Measurements from ENCODE around the gene TEAD4. TPM values are rescaled to one million over a fixed set of nuclear protein-coding genes. Genes with fewer than 3 reads are reported as not detected.

The TEAD4 gene
- total and polyA plus RNA-seq, 2 experiments from 2014 or later: 68.1 to 145 TPM

DNA sequence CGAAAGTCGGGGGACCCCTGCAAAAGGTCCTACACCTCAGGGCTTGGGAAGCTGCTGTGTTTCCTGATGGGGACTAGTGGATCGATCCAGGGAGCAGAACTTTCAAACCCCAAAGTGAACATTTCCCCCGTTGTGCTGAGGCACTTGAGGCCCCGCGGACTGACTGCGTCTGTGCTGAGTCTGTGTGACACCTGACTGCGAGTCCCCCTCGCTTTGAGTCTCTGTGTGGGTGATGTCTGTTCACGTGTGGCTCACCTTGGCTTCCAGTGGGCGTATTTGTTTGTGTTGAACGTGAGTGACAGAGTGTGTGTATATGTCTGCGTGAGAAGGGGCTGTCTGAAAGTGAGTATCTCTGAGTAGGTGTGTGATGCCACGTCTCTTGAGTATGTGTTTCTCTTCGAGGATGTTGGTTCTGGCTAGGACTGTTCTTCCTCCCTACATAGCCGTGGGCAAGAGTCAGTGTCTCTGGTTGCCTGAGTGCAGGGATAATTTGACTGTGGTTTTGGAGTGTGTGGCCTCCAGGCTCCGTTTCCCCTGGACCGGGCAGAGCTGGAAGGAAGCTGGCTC is 1.3 kb downstream of the TEAD4 start:
- Mint-ChIP-seq H3K4me3 (peak overlapping the region; percentile 86), H3K4me1 (peaks cover 53% of the 10 kb centered on the region), H3K27ac (no peak overlapping the region), H3K9me3 (no peaks in the 10 kb centered on the region; the same call in 2 of the 3 replicates), H3K36me3 (ENCODE audit: low read depth) (peaks cover 28% of the 10 kb centered on the region), H3K27me3 (ENCODE audit: insufficient read depth, low read depth, poor library complexity) (peaks cover 27% of the 10 kb centered on the region)
- Histone ChIP-seq H4K20me1 (replicated peaks; ENCODE audit: insufficient read depth) (peaks cover 17% of the 10 kb centered on the region), H3K4me2 (peak overlapping the region; percentile 100), H3F3A (replicated peaks; ENCODE audit: low read depth) (peaks cover 35% of the 10 kb centered on the region), H3K27me3 (ENCODE audit: insufficient read depth) (0 out of 2 replicates have a peak, but pooled peaks cover 3% of the 10 kb centered on the region), H3K9me2 (ENCODE audit: insufficient read depth) (no peaks in the 10 kb centered on the region), H3K27ac (ENCODE audit: low read depth) (no peak overlapping the region), H3K4me1 (ENCODE audit: insufficient read depth) (peaks cover 56% of the 10 kb centered on the region), H3K36me3 (ENCODE audit: insufficient read depth) (peaks cover 5% of the 10 kb centered on the region; the same call in 1 of the 2 replicates), H3K79me2 (replicated peaks; ENCODE audit: insufficient read depth) (peaks cover 67% of the 10 kb centered on the region), H2AFZ (no peak overlapping the region), H3K4me3 (peak overlapping the region; percentile 95)
- no peak for DNase-seq (ENCODE audit: low spot score)
- TF ChIP-seq EZH2phosphoT487 (IDR thresholded peaks at IDR 0.05; ENCODE audit: unreplicated experiment): no peak
- TF ChIP-seq, protein P1, sequence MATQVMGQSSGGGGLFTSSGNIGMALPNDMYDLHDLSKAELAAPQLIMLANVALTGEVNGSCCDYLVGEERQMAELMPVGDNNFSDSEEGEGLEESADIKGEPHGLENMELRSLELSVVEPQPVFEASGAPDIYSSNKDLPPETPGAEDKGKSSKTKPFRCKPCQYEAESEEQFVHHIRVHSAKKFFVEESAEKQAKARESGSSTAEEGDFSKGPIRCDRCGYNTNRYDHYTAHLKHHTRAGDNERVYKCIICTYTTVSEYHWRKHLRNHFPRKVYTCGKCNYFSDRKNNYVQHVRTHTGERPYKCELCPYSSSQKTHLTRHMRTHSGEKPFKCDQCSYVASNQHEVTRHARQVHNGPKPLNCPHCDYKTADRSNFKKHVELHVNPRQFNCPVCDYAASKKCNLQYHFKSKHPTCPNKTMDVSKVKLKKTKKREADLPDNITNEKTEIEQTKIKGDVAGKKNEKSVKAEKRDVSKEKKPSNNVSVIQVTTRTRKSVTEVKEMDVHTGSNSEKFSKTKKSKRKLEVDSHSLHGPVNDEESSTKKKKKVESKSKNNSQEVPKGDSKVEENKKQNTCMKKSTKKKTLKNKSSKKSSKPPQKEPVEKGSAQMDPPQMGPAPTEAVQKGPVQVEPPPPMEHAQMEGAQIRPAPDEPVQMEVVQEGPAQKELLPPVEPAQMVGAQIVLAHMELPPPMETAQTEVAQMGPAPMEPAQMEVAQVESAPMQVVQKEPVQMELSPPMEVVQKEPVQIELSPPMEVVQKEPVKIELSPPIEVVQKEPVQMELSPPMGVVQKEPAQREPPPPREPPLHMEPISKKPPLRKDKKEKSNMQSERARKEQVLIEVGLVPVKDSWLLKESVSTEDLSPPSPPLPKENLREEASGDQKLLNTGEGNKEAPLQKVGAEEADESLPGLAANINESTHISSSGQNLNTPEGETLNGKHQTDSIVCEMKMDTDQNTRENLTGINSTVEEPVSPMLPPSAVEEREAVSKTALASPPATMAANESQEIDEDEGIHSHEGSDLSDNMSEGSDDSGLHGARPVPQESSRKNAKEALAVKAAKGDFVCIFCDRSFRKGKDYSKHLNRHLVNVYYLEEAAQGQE (IDR thresholded peaks at IDR 0.05; ENCODE audit: unreplicated experiment): no peak
- no peak for TF ChIP-seq ZNF114 (CRISPR knock-in tag; IDR thresholded peaks at IDR 0.05)
- TF ChIP-seq EZH2 (IDR thresholded peaks at IDR 0.05; ENCODE audit: low read depth, unreplicated experiment): no peak
- TF ChIP-seq CREB1 (CRISPR knock-in tag; IDR thresholded peaks at IDR 0.05; ENCODE audit: low read depth): no peak
- TF ChIP-seq NANOG (IDR thresholded peaks at IDR 0.05; ENCODE audit: borderline replicate concordance): no peak
- TF ChIP-seq POLR2AphosphoS5 (IDR thresholded peaks at IDR 0.05; ENCODE audit: low read depth): no peak
- 0 out of 3 replicates have a peak, but pooled peaks have one; percentile 0 for ATAC-seq

DNA sequence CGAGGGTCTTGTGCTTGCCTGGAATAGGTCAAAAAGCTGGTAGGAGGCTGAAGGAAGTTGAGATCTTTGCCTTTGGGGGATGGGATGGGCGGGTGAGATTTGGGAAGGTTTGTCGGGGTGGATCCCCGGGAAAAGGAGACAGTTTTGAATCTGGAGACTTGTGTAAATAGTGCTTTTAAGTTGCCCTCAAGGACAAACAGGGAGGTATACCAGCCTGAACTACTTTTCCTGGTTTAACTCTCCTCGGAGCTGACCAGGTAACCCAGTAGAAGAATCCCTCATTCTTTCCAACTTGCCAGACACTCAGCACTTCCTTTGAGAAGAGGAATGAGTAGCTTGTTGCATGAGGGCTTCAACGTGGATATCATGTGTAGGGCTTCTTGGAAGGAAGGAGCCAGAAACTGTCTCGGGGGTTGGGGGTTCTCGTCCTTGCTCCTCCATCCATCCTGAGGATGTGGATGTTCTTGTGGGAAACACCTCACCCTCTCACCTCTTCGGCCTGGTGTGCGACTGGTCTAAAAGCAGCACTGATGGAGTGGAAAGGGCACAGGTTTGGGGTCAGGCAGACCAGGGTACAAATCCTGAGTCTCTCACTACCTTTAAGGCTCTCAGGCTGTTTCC is 1.9 kb downstream of the TEAD4 start:
- ATAC-seq (no peak), DNase-seq (ENCODE audit: low spot score) (peak; percentile 43)
- Mint-ChIP-seq H3K9me3 (no peaks in the 10 kb centered on the region; the same call in 2 of the 3 replicates), H3K36me3 (ENCODE audit: low read depth) (peaks cover 33% of the 10 kb centered on the region), H3K4me1 (peaks cover 57% of the 10 kb centered on the region), H3K27ac (no peak overlapping the region), H3K27me3 (ENCODE audit: insufficient read depth, low read depth, poor library complexity) (peaks cover 27% of the 10 kb centered on the region), H3K4me3 (peak overlapping the region; percentile 86)
- Histone ChIP-seq H3K79me2 (replicated peaks; ENCODE audit: insufficient read depth) (peaks cover 74% of the 10 kb centered on the region), H3K9me2 (ENCODE audit: insufficient read depth) (no peaks in the 10 kb centered on the region), H3F3A (replicated peaks; ENCODE audit: low read depth) (peaks cover 35% of the 10 kb centered on the region), H3K27me3 (ENCODE audit: insufficient read depth) (0 out of 2 replicates have a peak, but pooled peaks cover 3% of the 10 kb centered on the region), H3K36me3 (ENCODE audit: insufficient read depth) (peaks cover 6% of the 10 kb centered on the region; the same call in 1 of the 2 replicates), H2AFZ (no peak overlapping the region), H3K4me3 (peak overlapping the region; percentile 95), H3K4me1 (ENCODE audit: insufficient read depth) (peaks cover 61% of the 10 kb centered on the region), H3K27ac (ENCODE audit: low read depth) (peak overlapping the region; percentile 26; the same call in 1 of the 2 replicates), H4K20me1 (replicated peaks; ENCODE audit: insufficient read depth) (peaks cover 19% of the 10 kb centered on the region), H3K4me2 (peak overlapping the region; percentile 100)
- no peak for TF ChIP-seq ZNF114 (CRISPR knock-in tag; IDR thresholded peaks at IDR 0.05)
- no peak for TF ChIP-seq EZH2phosphoT487 (IDR thresholded peaks at IDR 0.05; ENCODE audit: unreplicated experiment)
- TF ChIP-seq, protein P2, sequence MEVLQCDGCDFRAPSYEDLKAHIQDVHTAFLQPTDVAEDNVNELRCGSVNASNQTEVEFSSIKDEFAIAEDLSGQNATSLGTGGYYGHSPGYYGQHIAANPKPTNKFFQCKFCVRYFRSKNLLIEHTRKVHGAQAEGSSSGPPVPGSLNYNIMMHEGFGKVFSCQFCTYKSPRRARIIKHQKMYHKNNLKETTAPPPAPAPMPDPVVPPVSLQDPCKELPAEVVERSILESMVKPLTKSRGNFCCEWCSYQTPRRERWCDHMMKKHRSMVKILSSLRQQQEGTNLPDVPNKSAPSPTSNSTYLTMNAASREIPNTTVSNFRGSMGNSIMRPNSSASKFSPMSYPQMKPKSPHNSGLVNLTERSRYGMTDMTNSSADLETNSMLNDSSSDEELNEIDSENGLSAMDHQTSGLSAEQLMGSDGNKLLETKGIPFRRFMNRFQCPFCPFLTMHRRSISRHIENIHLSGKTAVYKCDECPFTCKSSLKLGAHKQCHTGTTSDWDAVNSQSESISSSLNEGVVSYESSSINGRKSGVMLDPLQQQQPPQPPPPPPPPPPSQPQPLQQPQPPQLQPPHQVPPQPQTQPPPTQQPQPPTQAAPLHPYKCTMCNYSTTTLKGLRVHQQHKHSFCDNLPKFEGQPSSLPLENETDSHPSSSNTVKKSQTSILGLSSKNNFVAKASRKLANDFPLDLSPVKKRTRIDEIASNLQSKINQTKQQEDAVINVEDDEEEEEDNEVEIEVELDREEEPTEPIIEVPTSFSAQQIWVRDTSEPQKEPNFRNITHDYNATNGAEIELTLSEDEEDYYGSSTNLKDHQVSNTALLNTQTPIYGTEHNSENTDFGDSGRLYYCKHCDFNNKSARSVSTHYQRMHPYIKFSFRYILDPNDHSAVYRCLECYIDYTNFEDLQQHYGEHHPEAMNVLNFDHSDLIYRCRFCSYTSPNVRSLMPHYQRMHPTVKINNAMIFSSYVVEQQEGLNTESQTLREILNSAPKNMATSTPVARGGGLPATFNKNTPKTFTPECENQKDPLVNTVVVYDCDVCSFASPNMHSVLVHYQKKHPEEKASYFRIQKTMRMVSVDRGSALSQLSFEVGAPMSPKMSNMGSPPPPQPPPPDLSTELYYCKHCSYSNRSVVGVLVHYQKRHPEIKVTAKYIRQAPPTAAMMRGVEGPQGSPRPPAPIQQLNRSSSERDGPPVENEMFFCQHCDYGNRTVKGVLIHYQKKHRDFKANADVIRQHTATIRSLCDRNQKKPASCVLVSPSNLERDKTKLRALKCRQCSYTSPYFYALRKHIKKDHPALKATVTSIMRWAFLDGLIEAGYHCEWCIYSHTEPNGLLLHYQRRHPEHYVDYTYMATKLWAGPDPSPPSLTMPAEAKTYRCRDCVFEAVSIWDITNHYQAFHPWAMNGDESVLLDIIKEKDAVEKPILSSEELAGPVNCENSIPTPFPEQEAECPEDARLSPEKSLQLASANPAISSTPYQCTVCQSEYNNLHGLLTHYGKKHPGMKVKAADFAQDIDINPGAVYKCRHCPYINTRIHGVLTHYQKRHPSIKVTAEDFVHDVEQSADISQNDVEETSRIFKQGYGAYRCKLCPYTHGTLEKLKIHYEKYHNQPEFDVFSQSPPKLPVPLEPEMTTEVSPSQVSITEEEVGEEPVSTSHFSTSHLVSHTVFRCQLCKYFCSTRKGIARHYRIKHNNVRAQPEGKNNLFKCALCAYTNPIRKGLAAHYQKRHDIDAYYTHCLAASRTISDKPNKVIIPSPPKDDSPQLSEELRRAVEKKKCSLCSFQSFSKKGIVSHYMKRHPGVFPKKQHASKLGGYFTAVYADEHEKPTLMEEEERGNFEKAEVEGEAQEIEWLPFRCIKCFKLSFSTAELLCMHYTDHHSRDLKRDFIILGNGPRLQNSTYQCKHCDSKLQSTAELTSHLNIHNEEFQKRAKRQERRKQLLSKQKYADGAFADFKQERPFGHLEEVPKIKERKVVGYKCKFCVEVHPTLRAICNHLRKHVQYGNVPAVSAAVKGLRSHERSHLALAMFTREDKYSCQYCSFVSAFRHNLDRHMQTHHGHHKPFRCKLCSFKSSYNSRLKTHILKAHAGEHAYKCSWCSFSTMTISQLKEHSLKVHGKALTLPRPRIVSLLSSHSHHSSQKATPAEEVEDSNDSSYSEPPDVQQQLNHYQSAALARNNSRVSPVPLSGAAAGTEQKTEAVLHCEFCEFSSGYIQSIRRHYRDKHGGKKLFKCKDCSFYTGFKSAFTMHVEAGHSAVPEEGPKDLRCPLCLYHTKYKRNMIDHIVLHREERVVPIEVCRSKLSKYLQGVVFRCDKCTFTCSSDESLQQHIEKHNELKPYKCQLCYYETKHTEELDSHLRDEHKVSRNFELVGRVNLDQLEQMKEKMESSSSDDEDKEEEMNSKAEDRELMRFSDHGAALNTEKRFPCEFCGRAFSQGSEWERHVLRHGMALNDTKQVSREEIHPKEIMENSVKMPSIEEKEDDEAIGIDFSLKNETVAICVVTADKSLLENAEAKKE (CRISPR knock-in tag; IDR thresholded peaks at IDR 0.05): no peak
- TF ChIP-seq NANOG (IDR thresholded peaks at IDR 0.05; ENCODE audit: borderline replicate concordance): no peak
- no peak for TF ChIP-seq STAT1 (IDR thresholded peaks at IDR 0.05; ENCODE audit: unreplicated experiment)
